ENCODE results near the gene TMEM170B.

TMEM170B gene

DNA sequence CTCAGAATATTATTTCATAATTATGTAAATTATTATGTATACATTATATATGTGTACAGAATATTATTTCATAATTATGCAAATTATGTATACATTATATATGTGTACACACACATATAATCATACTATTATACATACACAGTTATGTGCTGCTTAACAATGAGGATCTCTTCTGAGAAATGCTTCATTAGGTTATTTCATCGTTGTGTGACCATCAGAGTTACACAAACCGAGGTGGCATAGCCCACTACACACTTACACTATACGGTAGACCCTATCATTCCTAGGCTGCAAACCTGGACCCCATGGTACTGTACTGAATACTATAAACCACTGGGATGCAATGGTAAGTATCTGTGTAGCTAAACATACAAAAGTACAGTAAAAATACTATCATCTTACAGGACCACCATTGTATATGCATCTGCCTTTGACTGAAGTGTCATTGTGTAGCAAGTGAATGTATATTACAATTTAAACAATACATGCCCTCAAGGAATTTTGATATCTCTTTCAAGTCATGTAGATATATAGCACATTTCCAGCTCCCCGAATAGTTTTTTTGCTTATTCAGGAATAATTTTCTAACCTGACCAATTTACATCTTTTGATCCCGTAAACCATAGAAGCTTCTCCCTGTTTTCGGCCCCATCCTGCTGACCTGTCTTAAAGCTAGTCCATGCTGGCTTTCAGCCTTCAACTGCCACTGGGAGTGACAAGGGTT, 71.2 kb downstream of the TMEM170B start:
- Histone ChIP-seq H3K9me3 (ENCODE audit: insufficient read depth, low read depth, low read length) (no peaks in the 10 kb centered on the region), H3K9ac (ENCODE audit: low read depth, low read length) (no peak overlapping the region), H3K27me3 (ENCODE audit: insufficient read depth, low read length) (no peaks in the 10 kb centered on the region), H3K4me1 (ENCODE audit: insufficient read depth, low read length) (peaks cover 12% of the 10 kb centered on the region), H3K4me3 (ENCODE audit: low read length) (no peak overlapping the region), H3K27ac (ENCODE audit: low read length) (no peak overlapping the region), H3K36me3 (ENCODE audit: insufficient read depth, low read depth, low read length) (no peaks in the 10 kb centered on the region)

DNA sequence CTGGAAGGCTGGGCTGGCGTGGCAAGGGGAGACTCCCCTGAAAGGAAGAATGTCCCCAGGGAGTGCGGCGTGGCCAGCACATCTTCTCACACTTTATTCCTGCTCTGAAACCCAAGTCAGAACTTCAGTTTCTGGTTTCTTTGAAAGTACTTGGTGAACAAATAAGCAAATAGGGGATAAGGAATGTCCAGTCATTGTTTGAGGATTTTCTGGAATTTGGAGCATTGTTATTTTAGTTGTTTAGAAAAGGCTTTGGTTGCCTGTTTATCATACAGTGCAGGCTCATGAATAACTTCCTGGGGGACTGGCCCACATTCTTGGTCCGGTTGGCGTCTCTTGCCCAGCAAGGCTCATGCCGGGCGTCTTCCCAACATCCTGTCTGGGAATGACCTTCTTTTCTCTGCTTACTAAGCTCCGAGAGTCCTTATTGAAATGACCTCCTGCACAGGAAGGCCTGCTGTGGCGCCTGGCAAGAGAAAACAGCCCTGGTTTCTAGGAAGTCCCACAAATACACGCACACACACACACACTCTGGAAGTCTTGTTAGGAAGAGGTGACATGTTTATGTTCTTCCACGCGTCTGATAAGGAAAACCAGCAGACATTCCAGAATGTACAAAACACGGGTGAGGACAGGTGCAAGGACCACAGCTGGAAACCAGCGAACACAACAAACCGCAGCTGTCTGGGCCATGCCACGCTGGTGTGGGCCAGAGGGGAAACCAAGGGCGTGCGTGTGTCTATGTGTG, 71.9 kb downstream of the TMEM170B start:
- Histone ChIP-seq H3K27ac (ENCODE audit: low read length) (no peak overlapping the region), H3K27me3 (ENCODE audit: insufficient read depth, low read length) (no peaks in the 10 kb centered on the region), H3K4me1 (ENCODE audit: insufficient read depth, low read length) (peaks cover 12% of the 10 kb centered on the region), H3K36me3 (ENCODE audit: insufficient read depth, low read depth, low read length) (no peaks in the 10 kb centered on the region), H3K9ac (ENCODE audit: low read depth, low read length) (no peak overlapping the region), H3K4me3 (ENCODE audit: low read length) (no peak overlapping the region), H3K9me3 (ENCODE audit: insufficient read depth, low read depth, low read length) (no peaks in the 10 kb centered on the region)

DNA sequence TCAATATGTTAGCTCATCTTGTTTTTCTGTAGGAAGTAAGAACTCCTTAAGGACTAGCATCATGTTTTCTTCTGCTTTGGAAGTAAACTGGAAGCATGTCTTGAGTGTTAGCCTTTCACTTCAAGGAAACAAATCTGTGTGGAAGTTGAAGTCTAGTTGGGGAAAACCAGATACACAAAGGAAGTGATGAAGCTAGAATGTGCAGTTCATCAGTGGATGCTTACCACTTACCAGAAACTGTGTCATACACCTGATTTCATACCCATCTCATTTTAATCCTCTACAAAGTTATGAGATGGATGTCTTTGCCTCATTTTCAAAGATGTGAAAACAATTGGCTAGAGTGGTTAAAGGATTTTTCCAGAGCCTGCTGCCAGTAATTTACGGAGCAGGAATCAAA, 75.8 kb downstream of the TMEM170B start:
- no peaks in the 10 kb centered on the region for H3K27me3 ChIP-seq (ENCODE audit: insufficient read depth, low read length)
- H3K27ac ChIP-seq (ENCODE audit: low read length): no peak overlapping the region
- peaks cover 7% of the 10 kb centered on the region for H3K4me1 ChIP-seq (ENCODE audit: insufficient read depth, low read length)
- no peaks in the 10 kb centered on the region for H3K9me3 ChIP-seq (ENCODE audit: insufficient read depth, low read depth, low read length)
- no peak overlapping the region for H3K4me3 ChIP-seq (ENCODE audit: low read length)
- H3K36me3 ChIP-seq (ENCODE audit: insufficient read depth, low read depth, low read length): no peaks in the 10 kb centered on the region
- H3K9ac ChIP-seq (ENCODE audit: low read depth, low read length): no peak overlapping the region

DNA sequence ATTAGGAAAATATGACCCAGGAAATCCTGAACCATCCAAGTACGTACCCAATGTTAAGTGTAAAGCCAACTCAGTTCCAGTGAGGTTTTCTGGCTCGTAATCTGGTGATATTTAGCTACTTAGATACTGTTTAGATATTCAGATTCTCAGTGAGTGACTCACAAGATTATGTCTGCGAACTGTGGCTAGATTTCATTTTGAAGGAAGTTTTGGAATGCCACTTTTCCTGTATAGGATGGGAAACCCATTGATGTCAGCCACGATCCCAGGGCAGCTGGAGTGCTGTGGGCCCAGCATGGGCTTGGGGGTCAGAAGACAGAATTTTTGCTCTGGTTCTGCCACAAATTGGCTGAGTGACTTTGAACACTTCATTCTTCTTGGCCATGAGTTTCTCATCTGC, 76.3 kb downstream of the TMEM170B start:
- H3K36me3 ChIP-seq (ENCODE audit: insufficient read depth, low read depth, low read length): no peaks in the 10 kb centered on the region
- H3K4me3 ChIP-seq (ENCODE audit: low read length): no peak overlapping the region
- H3K4me1 ChIP-seq (ENCODE audit: insufficient read depth, low read length): peaks cover 7% of the 10 kb centered on the region
- H3K9me3 ChIP-seq (ENCODE audit: insufficient read depth, low read depth, low read length): no peaks in the 10 kb centered on the region
- H3K27ac ChIP-seq (ENCODE audit: low read length): no peak overlapping the region
- H3K27me3 ChIP-seq (ENCODE audit: insufficient read depth, low read length): no peaks in the 10 kb centered on the region
- no peak overlapping the region for H3K9ac ChIP-seq (ENCODE audit: low read depth, low read length)

DNA sequence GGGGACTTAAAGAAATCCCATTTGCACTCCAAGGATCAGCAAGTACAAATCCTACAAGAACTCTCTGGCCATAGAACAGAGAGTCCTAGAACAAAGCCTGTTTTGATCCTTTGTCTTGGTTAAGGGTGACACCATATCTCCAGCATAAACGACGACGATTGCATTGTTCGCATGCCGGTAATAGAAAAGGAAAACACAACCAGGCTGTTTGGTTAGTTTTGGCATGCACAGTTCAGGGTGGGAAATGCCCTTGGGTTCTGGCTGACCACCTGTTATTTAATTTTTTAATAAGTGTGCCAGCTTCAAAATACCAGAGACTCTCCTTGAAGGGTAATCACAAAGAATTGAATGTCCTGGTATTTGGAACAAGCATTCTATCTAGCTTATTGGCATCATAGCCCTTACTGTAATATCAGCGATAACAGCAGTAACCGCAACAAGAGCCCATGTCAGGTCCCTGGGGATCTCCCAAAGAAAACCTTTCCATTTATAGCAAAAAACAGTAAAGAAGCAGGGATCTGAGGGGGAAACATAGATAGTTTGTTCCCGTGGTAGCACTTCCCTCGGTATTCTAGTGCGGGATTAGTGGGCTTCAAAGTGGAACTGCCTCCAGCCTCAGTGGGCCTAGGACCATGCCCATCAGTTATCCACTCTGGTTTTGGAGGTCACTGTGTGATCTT, 77.1 kb downstream of the TMEM170B start:
- no peaks in the 10 kb centered on the region for H3K27me3 ChIP-seq (ENCODE audit: insufficient read depth, low read length)
- H3K4me3 ChIP-seq (ENCODE audit: low read length): no peak overlapping the region
- no peak overlapping the region for H3K27ac ChIP-seq (ENCODE audit: low read length)
- H3K4me1 ChIP-seq (ENCODE audit: insufficient read depth, low read length): peaks cover 1% of the 10 kb centered on the region
- no peaks in the 10 kb centered on the region for H3K9me3 ChIP-seq (ENCODE audit: insufficient read depth, low read depth, low read length)
- no peak overlapping the region for H3K9ac ChIP-seq (ENCODE audit: low read depth, low read length)
- no peaks in the 10 kb centered on the region for H3K36me3 ChIP-seq (ENCODE audit: insufficient read depth, low read depth, low read length)

DNA sequence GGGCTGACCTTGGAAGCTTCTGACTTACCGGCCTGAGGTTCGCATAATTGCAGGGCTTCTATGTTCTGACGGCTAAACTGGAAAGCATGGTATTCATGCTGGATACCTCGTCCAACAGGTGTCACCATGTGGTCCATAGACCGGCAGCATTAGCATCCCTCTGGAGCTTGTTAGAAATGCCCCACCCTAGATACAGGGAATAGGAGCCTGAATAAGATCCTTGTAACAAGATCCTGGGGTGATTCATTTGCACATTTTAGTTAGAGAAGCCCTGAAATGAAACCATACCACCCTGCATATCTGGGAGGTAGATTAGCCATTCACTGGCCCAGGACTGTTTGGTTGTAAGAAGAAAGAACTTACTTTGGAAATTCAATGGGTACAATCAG, 77.7 kb downstream of the TMEM170B start:
- Histone ChIP-seq H3K4me3 (ENCODE audit: low read length) (no peak overlapping the region), H3K4me1 (ENCODE audit: insufficient read depth, low read length) (no peaks in the 10 kb centered on the region), H3K27me3 (ENCODE audit: insufficient read depth, low read length) (no peaks in the 10 kb centered on the region), H3K36me3 (ENCODE audit: insufficient read depth, low read depth, low read length) (no peaks in the 10 kb centered on the region), H3K27ac (ENCODE audit: low read length) (no peak overlapping the region), H3K9ac (ENCODE audit: low read depth, low read length) (no peak overlapping the region), H3K9me3 (ENCODE audit: insufficient read depth, low read depth, low read length) (no peaks in the 10 kb centered on the region)

DNA sequence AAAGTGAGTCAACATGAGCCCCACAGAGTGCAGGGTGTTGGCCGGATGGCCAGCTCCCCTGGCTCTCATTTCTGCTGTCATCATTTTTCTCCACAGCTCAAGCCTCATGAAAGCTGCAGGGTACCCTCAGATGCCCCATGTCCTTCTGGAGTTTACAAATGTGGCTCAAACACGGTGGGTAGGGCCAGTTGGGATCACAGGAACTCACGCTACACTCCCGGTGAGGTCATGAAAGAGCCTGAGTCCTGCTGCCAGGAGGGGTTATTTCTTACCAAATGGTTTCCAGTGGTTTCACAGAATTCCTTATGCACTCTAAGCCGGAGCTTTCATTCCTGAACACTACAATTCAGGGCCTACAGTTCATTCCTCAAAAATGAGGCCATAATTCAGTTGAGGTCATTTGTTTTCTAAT, 78.7 kb downstream of the TMEM170B start:
- Histone ChIP-seq H3K9me3 (ENCODE audit: insufficient read depth, low read depth, low read length) (no peaks in the 10 kb centered on the region), H3K4me1 (ENCODE audit: insufficient read depth, low read length) (no peaks in the 10 kb centered on the region), H3K9ac (ENCODE audit: low read depth, low read length) (no peak overlapping the region), H3K27ac (ENCODE audit: low read length) (no peak overlapping the region), H3K27me3 (ENCODE audit: insufficient read depth, low read length) (no peaks in the 10 kb centered on the region), H3K4me3 (ENCODE audit: low read length) (no peak overlapping the region), H3K36me3 (ENCODE audit: insufficient read depth, low read depth, low read length) (no peaks in the 10 kb centered on the region)

DNA sequence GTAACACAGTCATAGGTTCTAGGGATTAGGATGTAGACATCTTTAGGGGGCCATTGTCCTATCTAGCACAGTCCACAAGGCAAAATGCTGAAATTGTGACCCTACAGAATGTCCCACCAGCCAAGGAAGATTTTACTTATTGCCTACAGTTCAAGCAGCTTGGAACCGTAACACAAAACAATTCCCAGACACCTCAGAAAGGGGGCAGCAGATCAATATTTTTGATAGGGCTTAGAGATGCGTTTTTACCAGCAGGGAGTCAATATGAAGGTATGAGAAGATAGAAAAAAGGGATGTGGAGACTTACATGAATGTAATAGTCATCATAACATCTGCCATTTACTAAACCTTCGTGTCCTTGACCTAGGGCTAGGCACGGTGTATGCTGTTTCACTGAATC, 81.0 kb downstream of the TMEM170B start:
- no peak overlapping the region for H3K27ac ChIP-seq (ENCODE audit: low read length)
- no peaks in the 10 kb centered on the region for H3K9me3 ChIP-seq (ENCODE audit: insufficient read depth, low read depth, low read length)
- H3K4me3 ChIP-seq (ENCODE audit: low read length): no peak overlapping the region
- no peak overlapping the region for H3K9ac ChIP-seq (ENCODE audit: low read depth, low read length)
- H3K27me3 ChIP-seq (ENCODE audit: insufficient read depth, low read length): no peaks in the 10 kb centered on the region
- H3K4me1 ChIP-seq (ENCODE audit: insufficient read depth, low read length): no peaks in the 10 kb centered on the region
- no peaks in the 10 kb centered on the region for H3K36me3 ChIP-seq (ENCODE audit: insufficient read depth, low read depth, low read length)

DNA sequence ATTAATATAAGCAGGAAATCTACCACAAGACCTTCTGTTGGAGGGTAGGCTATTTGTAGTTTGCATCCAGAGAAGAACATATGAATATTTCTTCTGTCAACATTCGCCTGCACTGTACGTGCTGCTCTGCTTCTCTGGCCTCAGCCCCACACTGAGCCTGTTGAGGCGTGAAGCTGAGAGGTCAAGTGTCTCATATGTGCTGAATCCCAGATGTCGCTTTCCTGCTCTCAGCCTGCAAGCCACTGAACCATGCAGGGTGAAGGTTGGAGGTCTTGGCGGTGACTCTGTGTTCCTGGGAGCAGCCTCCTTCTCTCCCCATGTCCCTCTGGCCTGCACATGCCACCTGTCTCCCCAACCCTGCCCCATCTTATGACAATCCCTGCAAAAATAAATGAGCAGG, 83.6 kb downstream of the TMEM170B start:
- Histone ChIP-seq H3K36me3 (ENCODE audit: insufficient read depth, low read depth, low read length) (no peaks in the 10 kb centered on the region), H3K4me1 (ENCODE audit: insufficient read depth, low read length) (no peaks in the 10 kb centered on the region), H3K9ac (ENCODE audit: low read depth, low read length) (no peak overlapping the region), H3K27me3 (ENCODE audit: insufficient read depth, low read length) (no peaks in the 10 kb centered on the region), H3K4me3 (ENCODE audit: low read length) (no peak overlapping the region), H3K27ac (ENCODE audit: low read length) (no peak overlapping the region), H3K9me3 (ENCODE audit: insufficient read depth, low read depth, low read length) (no peaks in the 10 kb centered on the region)

DNA sequence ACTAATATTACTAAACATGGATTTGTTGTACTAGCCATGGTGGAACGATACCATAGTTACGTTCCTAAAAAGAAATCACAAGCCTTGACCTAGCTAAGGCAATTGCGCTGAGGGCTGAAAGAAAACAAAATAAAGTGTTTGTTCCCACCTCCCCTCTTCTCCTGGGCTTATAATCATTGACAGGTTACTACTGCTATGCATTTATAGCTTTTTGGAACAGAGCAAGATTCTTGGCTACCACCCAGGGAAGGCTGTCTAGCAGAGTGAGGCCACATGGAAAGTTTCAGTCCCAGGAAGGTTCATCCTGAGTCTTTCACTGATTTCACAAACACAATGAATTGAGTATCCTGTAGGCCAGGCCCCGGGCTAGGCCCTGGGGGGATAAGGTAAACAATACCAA, 84.6 kb downstream of the TMEM170B start:
- Histone ChIP-seq H3K4me3 (ENCODE audit: low read length) (no peak overlapping the region), H3K4me1 (ENCODE audit: insufficient read depth, low read length) (no peaks in the 10 kb centered on the region), H3K9ac (ENCODE audit: low read depth, low read length) (no peak overlapping the region), H3K9me3 (ENCODE audit: insufficient read depth, low read depth, low read length) (no peaks in the 10 kb centered on the region), H3K36me3 (ENCODE audit: insufficient read depth, low read depth, low read length) (no peaks in the 10 kb centered on the region), H3K27ac (ENCODE audit: low read length) (no peak overlapping the region), H3K27me3 (ENCODE audit: insufficient read depth, low read length) (no peaks in the 10 kb centered on the region)

DNA sequence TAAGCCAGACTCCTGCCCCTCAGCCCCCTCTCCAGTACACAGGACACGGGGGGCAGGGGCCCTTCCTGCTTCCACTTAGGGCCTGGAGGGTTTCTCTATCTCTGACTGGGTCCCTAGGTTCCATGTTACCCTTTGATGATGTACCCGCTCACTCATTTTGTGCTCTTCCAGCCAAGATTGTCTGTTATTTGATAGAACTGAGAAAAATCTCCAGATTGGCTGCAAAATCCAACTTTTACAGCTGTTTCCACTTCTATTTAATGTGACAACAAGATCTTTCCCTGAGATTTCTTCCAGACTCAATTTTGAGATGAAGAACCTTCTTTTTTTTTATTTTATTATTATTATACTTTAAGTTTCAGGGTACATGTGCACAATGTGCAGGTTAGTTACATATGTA, 85.7 kb downstream of the TMEM170B start:
- Histone ChIP-seq H3K4me1 (ENCODE audit: insufficient read depth, low read length) (no peaks in the 10 kb centered on the region), H3K4me3 (ENCODE audit: low read length) (no peak overlapping the region), H3K27me3 (ENCODE audit: insufficient read depth, low read length) (no peaks in the 10 kb centered on the region), H3K9me3 (ENCODE audit: insufficient read depth, low read depth, low read length) (no peaks in the 10 kb centered on the region), H3K9ac (ENCODE audit: low read depth, low read length) (no peak overlapping the region), H3K36me3 (ENCODE audit: insufficient read depth, low read depth, low read length) (no peaks in the 10 kb centered on the region), H3K27ac (ENCODE audit: low read length) (no peak overlapping the region)

DNA sequence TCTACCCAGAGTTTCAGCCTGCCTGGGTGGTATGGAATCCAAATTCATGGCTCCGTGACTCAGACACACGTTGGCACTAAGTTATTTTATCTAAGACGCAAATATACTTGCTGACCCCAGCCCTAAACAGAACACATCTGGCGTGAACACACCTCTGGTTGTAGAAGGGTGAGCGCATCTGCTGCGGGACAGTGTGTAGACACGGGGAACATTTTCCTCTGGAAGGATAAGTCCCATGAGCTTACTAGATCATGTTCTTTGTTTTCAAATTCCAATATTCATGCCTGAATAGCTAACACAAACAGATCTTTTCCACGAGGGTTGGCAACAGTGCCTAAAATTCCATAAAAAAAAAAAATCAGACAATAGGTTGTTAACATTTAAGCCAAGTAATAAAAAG, 87.8 kb downstream of the TMEM170B start:
- Histone ChIP-seq H3K27ac (ENCODE audit: low read length) (no peak overlapping the region), H3K36me3 (ENCODE audit: insufficient read depth, low read depth, low read length) (no peaks in the 10 kb centered on the region), H3K4me1 (ENCODE audit: insufficient read depth, low read length) (no peaks in the 10 kb centered on the region), H3K9me3 (ENCODE audit: insufficient read depth, low read depth, low read length) (no peaks in the 10 kb centered on the region), H3K4me3 (ENCODE audit: low read length) (no peak overlapping the region), H3K27me3 (ENCODE audit: insufficient read depth, low read length) (no peaks in the 10 kb centered on the region), H3K9ac (ENCODE audit: low read depth, low read length) (no peak overlapping the region)

Data from iPS-20b (cell line).